ENCODE data around the gene PLCH1.
"Not testable (repeated sequence)": the region's sequence is repeated elsewhere in the genome, so short reads cannot be mapped to it uniquely, and the experiment has no call there.

PLCH1 gene

DNA sequence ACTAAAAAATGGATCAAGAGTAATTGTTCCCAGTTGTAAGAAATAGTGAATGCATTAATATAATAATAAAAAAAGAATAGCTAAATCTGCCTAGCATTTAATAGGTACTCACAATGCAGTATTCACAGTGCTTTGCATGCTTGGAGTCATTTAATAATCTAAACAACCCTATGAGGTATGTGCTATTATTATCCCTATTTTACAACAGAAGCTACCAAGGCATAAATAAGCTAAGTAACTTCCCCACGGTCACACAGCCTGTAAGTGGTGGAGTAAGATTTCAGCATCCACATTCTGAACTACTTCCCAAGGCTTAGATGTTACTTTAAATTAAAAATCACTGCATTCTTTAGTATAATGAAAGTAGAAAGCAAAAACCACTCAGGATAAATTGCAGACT lies 102.9 kb downstream of the PLCH1 start:
- DNase-seq (ENCODE audit: low spot score): no peak

- no peak for DNase-seq (ENCODE audit: low spot score)
These were observed 104.8 kb downstream of the PLCH1 start for GRCh38 chr3:155640098-155640497.

DNA sequence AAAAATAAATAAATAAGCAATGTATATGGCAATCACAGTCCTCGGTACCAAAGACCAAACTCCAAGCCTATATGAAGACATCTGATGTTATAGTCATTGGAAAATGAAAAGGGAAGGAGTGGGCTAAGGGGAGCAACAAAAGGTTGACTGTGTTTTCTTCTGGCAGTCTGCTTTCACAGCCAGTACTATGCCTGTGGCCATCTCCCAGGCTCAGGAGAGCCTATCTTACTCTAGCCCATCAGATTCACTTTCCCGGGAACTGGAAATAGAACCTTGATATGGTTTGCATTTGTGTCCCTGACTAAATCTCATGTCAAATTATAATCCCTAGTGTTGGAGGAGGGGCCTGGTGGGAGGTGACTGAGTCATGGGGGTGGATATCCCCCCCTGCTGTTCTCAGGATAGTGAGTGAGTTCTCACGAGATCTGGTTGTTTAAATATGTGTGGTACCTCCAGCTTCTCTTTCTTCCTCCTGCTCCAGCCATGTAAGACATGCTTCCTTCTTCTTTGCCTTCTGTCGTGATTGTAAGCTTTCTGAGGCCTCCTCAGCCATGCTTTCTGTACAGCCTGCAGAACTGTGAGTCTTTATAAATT lies 105.3 kb downstream of the PLCH1 start:
- no peak for DNase-seq (ENCODE audit: low spot score)

DNA sequence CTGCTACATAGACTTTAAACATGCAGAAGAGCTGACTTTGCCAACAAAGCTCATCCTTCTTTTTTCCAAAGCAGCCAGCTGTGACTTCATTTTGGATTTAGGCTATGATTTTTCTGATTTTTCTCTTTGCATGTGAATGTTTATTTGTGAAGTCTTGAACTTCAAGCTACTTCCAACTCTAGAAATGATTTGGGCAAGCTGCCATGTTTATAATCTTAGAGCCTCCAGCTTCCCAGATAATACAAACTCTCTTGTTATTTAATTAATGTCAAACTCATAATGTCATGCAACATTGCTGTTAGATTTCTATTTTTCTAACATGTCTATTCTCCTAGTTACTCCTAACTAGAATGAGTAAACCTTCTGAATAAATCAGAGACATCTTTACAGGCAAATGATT lies 106.4 kb downstream of the PLCH1 start:
- DNase-seq (ENCODE audit: low spot score): not testable (repeated sequence)

DNA sequence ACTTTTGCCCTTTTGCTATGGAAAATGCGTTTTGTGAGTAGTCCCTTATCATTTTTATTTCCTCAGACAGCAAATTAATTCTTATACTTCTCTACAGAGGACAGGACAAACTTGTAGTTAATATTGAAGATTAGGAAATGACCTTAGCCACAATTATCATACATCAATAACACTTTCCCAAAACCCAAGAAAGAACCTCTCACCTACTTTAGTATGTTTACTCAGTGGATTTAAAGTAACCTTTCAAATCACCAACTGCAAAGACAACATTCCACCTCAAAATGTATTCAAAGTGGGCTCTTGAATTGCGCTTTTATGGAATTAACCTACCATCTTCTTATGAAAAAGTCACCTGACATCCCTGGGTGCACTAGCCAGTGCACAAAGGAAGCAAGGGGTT lies 107.3 kb downstream of the PLCH1 start:
- no peak for DNase-seq (ENCODE audit: low spot score)

DNA sequence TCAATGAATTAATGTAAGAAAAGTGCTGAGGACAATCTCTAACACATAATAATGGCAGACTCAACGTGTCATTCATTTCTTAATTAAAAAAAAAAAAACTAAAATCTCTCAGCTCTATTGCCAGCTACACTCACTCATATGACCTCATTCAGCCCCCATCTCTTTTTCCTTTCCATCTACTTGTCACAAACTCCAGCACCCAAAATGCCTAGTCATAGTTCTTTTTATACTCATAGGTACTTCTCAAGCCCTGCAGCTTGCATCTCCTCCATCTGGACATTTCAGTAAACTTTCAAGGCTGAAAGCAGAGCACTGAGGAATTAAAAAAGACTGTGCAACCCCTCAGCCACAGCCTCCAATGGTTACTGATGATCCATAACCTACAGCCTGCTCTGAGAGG lies 109.8 kb downstream of the PLCH1 start:
- no peak for DNase-seq (ENCODE audit: low spot score)

GRCh38 chr3:155634121-155634719 lies 110.7 kb downstream of the PLCH1 start:
- no peak for DNase-seq (ENCODE audit: low spot score)

GRCh38 chr3:155631323-155632019 lies 113.4 kb downstream of the PLCH1 start:
- no peak for DNase-seq (ENCODE audit: low spot score)

DNA sequence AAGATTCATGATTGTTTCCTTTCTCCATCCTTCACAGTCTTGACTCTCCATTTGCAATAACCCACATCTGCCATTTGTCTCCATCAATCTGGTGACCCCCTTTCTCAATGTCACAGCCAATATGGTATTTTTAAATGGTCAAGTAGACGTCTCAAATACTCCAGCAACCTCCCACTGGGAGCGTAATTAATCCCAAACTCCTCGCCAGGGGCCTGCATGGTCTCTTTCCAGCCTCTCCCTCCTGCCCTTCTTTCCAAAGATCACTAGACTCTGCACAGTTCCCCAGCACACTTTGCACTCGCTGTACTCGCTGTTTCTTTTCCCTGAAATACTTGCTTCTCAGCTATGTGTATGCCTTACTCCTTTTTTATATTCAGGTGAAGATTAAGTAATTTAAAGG lies 115.3 kb downstream of the PLCH1 start:
- no peak for DNase-seq (ENCODE audit: low spot score)

- DNase-seq (ENCODE audit: low spot score): no peak
These were observed 115.8 kb downstream of the PLCH1 start for GRCh38 chr3:155629056-155629455.

DNA sequence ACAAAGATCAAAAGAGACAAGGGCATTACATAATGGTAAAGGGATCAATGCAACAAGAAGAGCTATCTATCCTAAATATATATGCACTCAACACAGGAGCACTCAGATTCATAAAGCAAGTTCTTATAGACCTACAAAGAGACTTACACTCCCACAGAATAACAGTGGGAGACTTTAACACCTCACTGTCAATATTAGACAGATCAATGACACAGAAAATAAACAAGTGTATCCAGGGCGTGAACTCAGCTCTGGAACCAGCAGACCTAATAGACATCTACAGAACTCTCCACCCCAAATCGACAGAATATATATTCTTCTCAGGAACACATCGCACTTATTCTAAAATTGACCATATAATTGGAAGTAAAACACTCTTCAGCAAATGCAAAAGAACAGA lies 122.2 kb downstream of the PLCH1 start:
- DNase-seq (ENCODE audit: low spot score): not testable (repeated sequence)

DNA sequence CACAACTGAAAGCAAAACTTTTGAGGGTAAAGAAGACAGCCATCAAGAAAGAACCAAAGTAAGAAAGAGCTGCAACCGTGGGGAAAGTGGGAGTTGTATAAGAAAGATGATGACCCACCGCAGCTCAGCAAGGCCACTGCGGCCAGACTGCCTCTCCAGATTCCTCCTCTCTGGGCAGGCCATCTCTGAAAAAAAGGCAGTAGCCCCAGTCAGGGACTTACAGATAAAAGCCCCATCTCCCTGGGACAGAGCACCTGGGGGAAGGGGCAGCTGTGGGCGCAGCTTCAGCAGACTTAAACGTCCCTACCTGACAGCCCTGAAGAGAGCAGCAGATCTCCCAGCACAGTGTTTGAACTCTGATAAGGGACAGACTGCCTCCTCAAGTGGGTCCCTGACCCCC lies 124.3 kb downstream of the PLCH1 start:
- DNase-seq (ENCODE audit: low spot score): not testable (repeated sequence)

DNA sequence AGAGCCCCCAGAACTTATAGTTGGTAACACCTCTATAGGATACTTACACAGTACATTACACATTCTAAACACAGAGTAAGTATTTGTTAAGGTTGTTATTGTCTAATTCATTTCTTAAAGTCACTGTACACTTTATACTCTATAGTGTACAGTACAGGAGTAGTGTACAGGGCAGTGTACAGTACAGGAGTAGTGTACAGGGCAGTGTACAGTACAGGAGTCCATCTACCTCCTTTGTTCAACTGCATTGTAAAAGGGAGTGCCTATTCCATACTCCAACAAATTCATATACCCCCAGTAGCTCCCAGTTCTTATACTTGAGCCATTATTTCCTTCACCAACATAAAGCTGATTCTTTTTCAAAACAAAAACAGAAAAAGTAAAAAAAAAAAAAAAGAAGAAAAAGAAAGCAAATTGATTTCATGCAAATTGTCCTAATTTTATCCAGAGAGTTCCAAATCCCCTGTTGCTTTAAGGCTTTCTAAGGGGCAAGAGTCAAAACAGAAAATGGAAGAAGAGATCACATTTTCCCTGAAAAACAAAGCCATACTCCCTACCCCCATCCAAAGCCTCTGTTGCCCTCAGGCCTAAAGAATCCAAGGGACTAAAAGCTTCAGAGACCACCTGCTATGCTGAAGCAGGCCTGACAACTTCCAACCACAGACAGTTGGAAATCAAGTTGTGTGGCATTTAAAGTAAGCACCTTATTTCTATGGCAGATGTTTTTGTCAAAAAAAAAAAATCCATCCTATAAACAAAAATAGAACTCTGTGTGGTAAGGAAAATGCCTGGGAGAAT lies 125.6 kb downstream of the PLCH1 start:
- DNase-seq (ENCODE audit: low spot score): peak; percentile 68

DNA sequence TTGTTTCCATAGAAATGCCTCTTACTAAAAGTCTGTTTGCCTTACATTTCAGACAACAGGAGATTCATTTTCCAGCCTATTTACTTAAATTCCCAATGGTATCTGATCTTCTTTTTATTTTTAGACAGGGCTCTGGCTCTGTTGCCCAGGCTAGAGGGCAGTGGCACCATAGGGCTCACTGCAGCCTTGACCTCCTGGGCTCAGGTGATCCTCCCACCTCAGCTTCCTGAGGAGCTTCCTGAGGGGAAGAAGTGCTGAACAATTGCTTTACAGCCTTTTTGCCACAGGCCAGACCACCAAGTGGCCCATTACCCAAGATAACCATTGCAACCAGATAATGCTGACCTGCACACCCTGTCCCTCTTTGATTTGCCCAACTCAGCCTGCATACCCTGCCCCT lies 126.3 kb downstream of the PLCH1 start:
- DNase-seq (ENCODE audit: low spot score): no peak

GRCh38 chr3:155617346-155617925 lies 127.4 kb downstream of the PLCH1 start:
- DNase-seq (ENCODE audit: low spot score): no peak

DNA sequence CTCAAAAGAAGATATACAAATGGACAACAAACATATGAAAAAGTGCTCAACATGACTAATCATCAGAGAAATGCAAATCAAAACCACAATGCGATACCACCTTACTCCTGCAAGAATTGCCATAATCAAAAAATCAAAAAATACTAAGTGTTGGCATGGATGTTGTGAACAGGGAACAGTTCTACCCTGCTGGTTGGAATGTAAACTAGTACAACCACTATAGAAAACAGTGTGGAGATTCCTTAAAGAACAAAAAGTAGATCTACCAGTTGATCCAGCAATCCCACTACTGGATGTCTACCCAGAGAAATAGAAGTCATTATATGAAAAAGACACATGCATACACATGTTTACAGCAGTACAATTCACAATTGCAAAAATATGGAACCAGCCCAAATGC lies 129.7 kb downstream of the PLCH1 start:
- not testable (repeated sequence) for DNase-seq (ENCODE audit: low spot score)

DNA sequence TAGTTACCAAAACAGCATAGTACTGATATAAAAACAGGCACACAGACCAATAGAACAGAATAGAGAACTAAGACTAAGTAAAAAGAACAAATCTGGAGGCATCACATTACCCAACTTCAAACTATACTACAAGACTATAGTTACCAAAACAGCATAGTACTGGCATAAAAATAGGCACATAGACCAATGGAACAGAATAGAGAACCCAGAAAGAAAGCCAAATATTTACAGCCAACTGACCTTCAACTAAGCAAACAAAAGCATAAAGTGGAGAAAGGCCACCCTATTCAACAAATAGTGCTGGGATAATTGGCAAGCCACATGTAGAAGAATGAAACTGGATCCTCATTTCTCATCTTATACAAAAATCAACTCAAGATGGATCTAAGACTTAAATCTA lies 130.5 kb downstream of the PLCH1 start:
- not testable (repeated sequence) for DNase-seq (ENCODE audit: low spot score)

DNA sequence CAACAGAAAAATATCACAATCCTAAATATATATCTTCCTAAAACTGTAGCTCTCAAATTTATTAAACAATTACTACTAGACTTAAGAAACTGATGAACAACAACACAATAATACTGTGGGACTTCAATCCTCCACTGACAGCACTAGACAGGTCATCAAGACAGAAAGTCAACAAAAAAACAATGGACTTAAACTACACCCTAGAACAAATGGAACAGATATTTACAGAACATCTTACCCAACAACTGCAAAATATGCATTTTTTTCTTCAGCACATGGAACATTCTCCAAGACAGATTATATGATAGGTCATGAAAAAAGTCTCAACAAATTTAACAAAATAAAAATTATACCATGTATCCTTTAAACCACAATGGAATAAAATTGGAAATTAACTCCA lies 133.4 kb downstream of the PLCH1 start:
- DNase-seq (ENCODE audit: low spot score): no peak

GRCh38 chr3:155609586-155609985 lies 135.3 kb downstream of the PLCH1 start:
- DNase-seq (ENCODE audit: low spot score): no peak

DNA sequence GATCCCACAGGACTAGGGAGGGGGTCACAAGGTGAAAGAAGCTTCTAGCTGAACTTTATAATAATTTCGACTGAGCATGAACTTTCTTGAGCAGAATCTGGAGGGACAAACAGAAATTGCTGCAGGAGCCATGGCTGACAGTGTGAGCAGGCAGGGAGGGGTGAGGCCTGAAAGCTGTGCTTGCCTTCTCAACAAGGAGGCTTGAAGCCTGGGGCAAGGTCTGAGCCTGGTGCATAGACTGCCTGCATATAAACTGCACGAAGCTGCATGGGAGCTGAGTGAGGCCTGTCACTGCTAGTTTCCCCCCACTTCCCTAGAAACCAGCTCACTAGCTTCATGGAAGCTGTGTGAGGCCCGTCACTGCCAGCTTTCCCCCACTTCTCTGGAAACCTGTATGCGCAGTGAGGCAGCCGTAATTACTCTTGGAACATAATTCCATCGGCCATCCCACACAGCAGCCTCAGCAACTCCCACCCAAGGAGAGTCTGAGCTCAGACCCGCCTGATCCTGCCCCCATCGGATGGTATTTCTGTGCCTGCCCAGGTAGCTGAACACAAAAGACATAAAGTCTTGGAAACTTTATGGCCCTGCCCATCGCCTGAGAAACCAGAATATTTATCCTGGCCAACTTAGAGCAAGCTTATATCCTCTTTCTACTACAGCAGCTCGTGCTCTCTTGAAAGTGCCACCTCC lies 136.5 kb downstream of the PLCH1 start:
- no peak for DNase-seq (ENCODE audit: low spot score)

DNA sequence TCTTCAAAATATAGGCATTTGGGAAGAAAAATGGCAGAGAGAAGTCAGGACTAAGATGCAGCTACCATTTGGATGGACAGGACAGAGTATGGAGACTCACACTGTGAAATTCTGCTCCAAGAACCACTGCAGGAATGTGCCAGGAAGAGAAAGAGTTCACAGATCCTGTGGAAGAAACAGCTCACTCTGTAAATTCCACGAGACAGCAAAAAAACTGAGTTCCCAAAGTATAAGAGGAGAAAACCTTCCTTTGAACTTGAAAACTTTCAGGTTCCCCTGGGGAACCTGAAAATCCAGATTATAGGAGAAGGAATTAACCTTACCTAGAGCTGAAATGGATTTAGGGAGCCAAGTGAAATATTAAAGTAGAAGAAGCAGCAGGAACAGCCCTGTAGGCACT lies 137.1 kb downstream of the PLCH1 start:
- DNase-seq (ENCODE audit: low spot score): no peak

DNA sequence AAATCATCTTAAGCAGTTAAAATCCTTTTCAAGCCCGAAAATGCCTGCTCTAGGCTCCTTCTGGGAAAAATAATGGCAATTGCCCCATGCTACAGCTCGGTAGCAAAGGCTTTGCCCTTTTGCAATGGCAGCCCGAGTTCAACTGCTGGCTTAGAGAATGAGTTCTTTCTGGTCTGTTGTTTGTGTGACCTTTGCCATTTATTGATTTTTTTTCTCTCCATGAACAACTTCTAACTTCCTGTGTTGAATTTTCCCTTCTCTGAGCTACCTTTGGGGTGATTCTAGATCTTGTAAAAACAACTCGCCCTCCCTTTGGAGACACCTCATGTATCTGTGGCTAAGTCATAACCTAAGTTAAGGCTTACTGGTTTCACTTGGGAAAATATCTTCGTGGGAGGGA lies 139.3 kb downstream of the PLCH1 start:
- no peak for DNase-seq (ENCODE audit: low spot score)
